Suprapubic skin (tissue), 4 donors: Measurements from ENCODE around the gene OR5B21. TPM values are rescaled to one million over a fixed set of nuclear protein-coding genes. Genes with fewer than 3 reads are reported as not detected.

Source experiments
- DNase-seq, 2 donors: peaks; one replicate each; pipeline ENCODE4 v3.0.0-alpha.2; 2019; ENCODE audit warnings: low spot score in 2 of 2
- H3K27ac ChIP-seq: fragments of 200-600 bp; sonication (generic); one replicate; pipeline ENCODE4 v1.5.1; 2019
- H3K27me3 ChIP-seq: fragments of 200-600 bp; sonication (generic); one replicate; pipeline ENCODE4 v1.5.1; 2019
- H3K36me3 ChIP-seq: fragments of 200-600 bp; sonication (generic); one replicate; pipeline ENCODE4 v1.5.1; 2019
- H3K4me1 ChIP-seq: fragments of 200-600 bp; sonication (generic); one replicate; pipeline ENCODE4 v1.5.1; 2019
- H3K4me3 ChIP-seq: fragments of 200-600 bp; sonication (generic); one replicate; pipeline ENCODE4 v1.5.1; 2019; ENCODE audit warnings: mild to moderate bottlenecking
- H3K9me3 ChIP-seq: fragments of 200-600 bp; sonication (generic); one replicate; pipeline ENCODE4 v1.5.1; 2019
- EP300 ChIP-seq: sonication (generic); formaldehyde crosslinking; IDR thresholded peaks from one replicate; pipeline ENCODE4 v1.6.1; 2017; ENCODE audit warnings: antibody characterized with exemption
- POLR2A ChIP-seq, 2 donors: fragments of 450-650 bp; IDR thresholded peaks; one replicate each; pipeline ENCODE4 v1.6.1; 2017; ENCODE audit warnings: antibody characterized with exemption in 2 of 2, mild to moderate bottlenecking in 2 of 2, moderate library complexity in 2 of 2
- POLR2AphosphoS5 ChIP-seq, 3 donors: sonication (generic); formaldehyde crosslinking; IDR thresholded peaks; one replicate each; pipeline ENCODE4 v1.6.1; 2017; ENCODE audit warnings: antibody characterized with exemption in 3 of 3
- WGBS: methylation state at CpG from one replicate; pipeline ENCODE4 v1.1.5; 2018; 5-methylcytosine and 5-hydroxymethylcytosine counted together
- total RNA-seq, 4 donors: library from RNA; depleted of rRNA; stranded (reverse); fragments of >200 nt; gene quantifications; one replicate each; pipeline ENCODE4 v1.1.0, GENCODE V29; 2016
- TF ChIP-seq, protein P1 (sequence below), 2 donors: fragments of 200-600 bp in 1 of 2; fragments of 450-650 bp in 1 of 2; sonication (generic) in 1 of 2; IDR thresholded peaks; one replicate each; pipeline ENCODE4 v1.5.1; 2016 to 2019; ENCODE audit warnings: antibody characterized with exemption in 2 of 2, mild to moderate bottlenecking in 1 of 2, moderate library complexity in 1 of 2

Gene OR5B21
- total RNA-seq, 4 donors from 2014 or later = not detected

GRCh38 chr11:58485961-58486360 is 21.9 kb downstream of the OR5B21 start:
- WGBS = 82% methylated on average over 1 of the region's 1 CpG
- TF ChIP-seq POLR2A (IDR thresholded peaks at IDR 0.05) (no peak), EP300 (no peak), POLR2AphosphoS5 (IDR thresholded peaks at IDR 0.05) (no peak)
- TF ChIP-seq, protein P1, sequence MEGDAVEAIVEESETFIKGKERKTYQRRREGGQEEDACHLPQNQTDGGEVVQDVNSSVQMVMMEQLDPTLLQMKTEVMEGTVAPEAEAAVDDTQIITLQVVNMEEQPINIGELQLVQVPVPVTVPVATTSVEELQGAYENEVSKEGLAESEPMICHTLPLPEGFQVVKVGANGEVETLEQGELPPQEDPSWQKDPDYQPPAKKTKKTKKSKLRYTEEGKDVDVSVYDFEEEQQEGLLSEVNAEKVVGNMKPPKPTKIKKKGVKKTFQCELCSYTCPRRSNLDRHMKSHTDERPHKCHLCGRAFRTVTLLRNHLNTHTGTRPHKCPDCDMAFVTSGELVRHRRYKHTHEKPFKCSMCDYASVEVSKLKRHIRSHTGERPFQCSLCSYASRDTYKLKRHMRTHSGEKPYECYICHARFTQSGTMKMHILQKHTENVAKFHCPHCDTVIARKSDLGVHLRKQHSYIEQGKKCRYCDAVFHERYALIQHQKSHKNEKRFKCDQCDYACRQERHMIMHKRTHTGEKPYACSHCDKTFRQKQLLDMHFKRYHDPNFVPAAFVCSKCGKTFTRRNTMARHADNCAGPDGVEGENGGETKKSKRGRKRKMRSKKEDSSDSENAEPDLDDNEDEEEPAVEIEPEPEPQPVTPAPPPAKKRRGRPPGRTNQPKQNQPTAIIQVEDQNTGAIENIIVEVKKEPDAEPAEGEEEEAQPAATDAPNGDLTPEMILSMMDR (IDR thresholded peaks at IDR 0.05) = no peak
- H3K9me3 ChIP-seq = no peaks in the 10 kb centered on the region

GRCh38 chr11:58471892-58472291 is 36.0 kb downstream of the OR5B21 start:
- DNase-seq = no peak
- TF ChIP-seq EP300 = no peak
- no peak for TF ChIP-seq POLR2A (IDR thresholded peaks at IDR 0.05)
- TF ChIP-seq POLR2AphosphoS5 (IDR thresholded peaks at IDR 0.05) = no peak
- TF ChIP-seq, protein P1 (IDR thresholded peaks at IDR 0.05) = no peak
- Histone ChIP-seq H3K4me1 (no peaks in the 10 kb centered on the region), H3K4me3 (no peak overlapping the region), H3K9me3 (peaks cover 7% of the 10 kb centered on the region), H3K36me3 (no peaks in the 10 kb centered on the region), H3K27me3 (no peaks in the 10 kb centered on the region), H3K27ac (no peak overlapping the region)

More at GRCh38 chr11:58485961-58486360, 21.9 kb downstream of the OR5B21 start:
- no peak overlapping the region for H3K4me3 ChIP-seq
- H3K36me3 ChIP-seq = no peaks in the 10 kb centered on the region
- H3K4me1 ChIP-seq = no peaks in the 10 kb centered on the region
- no peak for DNase-seq
- H3K27me3 ChIP-seq = no peaks in the 10 kb centered on the region
- no peak overlapping the region for H3K27ac ChIP-seq

DNA sequence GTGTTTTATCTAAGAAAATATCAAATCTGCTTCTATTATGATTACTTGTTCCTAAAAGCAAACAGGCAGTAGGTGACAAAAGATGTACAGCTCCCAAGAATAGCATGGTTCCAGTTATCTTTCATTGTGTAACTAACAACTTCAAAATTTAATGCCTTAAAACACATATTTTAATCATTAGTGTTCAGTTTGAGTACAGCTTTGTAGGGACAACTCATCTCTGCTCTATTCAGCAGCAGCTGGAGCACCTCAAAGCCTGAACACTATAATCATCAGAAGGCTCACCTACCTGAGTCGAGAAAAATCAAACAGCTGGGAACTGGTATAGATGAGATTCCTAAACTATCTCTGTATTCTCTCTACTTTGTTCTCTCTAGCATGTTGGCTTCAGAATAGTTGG is 41.6 kb downstream of the OR5B21 start:
- no peaks in the 10 kb centered on the region for H3K27me3 ChIP-seq
- no peaks in the 10 kb centered on the region for H3K9me3 ChIP-seq
- H3K4me3 ChIP-seq = no peak overlapping the region
- H3K27ac ChIP-seq = no peak overlapping the region
- no peak for DNase-seq
- WGBS = 88% methylated on average over 1 of the region's 1 CpG
- no peaks in the 10 kb centered on the region for H3K36me3 ChIP-seq
- TF ChIP-seq POLR2AphosphoS5 (IDR thresholded peaks at IDR 0.05) (no peak), EP300 (no peak), POLR2A (IDR thresholded peaks at IDR 0.05) (no peak)
- TF ChIP-seq, protein P1 (IDR thresholded peaks at IDR 0.05) = no peak
- H3K4me1 ChIP-seq = no peaks in the 10 kb centered on the region

DNA sequence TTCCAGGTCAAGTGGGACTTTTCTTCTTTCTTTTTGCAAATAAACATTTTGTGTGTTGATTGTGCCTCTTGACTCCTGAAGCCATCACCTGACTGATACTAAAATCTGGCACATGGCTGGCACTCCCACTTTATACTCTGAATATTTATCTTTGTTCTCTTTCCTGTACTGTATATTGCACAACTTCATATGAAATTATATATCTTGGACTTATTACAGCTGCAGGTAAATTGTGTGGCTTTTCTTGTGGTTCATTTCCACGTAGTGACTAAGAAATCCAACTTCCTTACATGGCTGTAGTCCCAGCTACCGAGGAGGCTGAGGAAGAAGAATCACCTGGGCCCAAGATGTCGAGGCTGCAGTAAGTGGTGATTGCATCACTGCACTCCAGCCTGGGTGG is 42.2 kb downstream of the OR5B21 start:
- no peak overlapping the region for H3K27ac ChIP-seq
- 55% methylated on average over 3 of the region's 3 CpGs for WGBS
- H3K4me1 ChIP-seq = no peaks in the 10 kb centered on the region
- no peak for DNase-seq
- H3K36me3 ChIP-seq = no peaks in the 10 kb centered on the region
- TF ChIP-seq, protein P1 (IDR thresholded peaks at IDR 0.05) = no peak
- TF ChIP-seq EP300 = no peak
- no peak for TF ChIP-seq POLR2A (IDR thresholded peaks at IDR 0.05)
- no peak for TF ChIP-seq POLR2AphosphoS5 (IDR thresholded peaks at IDR 0.05)
- no peak overlapping the region for H3K4me3 ChIP-seq
- no peaks in the 10 kb centered on the region for H3K27me3 ChIP-seq
- no peaks in the 10 kb centered on the region for H3K9me3 ChIP-seq

Other genes starting within 250 kb of the OR5B21 start
- not detected for gene OR10W1, start 239.8 kb downstream of the OR5B21 start, total RNA-seq
- gene OR5B17, start 149.0 kb downstream of the OR5B21 start, total RNA-seq = not detected
- not detected for gene OR5B3, start 101.2 kb downstream of the OR5B21 start, total RNA-seq
- gene OR5B2, start 80.0 kb downstream of the OR5B21 start, total RNA-seq = not detected
- gene OR5B12, start 65.9 kb downstream of the OR5B21 start, total RNA-seq = not detected
- gene LPXN, start 67.8 kb upstream of the OR5B21 start, total RNA-seq = 1 to 10 TPM; 2.9 to 5.5 (median 4.0) TPM
- gene ZFP91, start 71.0 kb upstream of the OR5B21 start, total RNA-seq = 10 to 100 TPM; 45.9 to 52.4 (median 47.5) TPM
- gene CNTF, start 114.6 kb upstream of the OR5B21 start, total RNA-seq = 1 to 10 TPM; 2.8 to 3.6 (median 3.3) TPM
- under 1 TPM in 2 of 4 donors, not detected in 2; 0.36 to 0.42 TPM for gene GLYAT, start 223.8 kb upstream of the OR5B21 start, total RNA-seq